ENCODE measurements around the gene RNF212. TPM values are rescaled to one million over a fixed set of nuclear protein-coding genes. Genes with fewer than 3 reads are reported as not detected.

Gene RNF212
- total RNA-seq, 4 donors from 2014 or later, result 3.8 to 9.7 (median 7.3) TPM

DNA sequence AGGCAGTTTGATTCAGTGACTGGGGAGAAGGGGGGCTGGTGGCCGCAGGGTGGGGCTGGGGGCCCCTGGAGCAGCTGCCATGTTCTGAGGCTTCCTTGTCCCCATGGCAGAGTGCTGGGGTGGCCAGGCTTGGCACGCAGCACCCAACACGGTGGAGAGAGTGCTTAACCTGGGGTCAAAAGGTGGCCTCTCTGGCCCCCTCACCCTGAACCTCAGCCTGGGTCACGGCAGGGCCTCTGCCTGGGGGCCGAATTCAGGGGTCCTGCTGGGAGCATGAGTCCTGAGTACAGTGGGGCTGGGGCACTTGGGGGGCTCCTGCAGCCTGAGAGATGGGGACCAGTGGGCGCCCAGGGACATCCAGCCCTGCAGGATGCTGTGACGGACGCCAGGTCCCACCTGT is 82.0 kb downstream of the RNF212 start:
- Histone ChIP-seq H3K36me3 (no peaks in the 10 kb centered on the region), H3K9me3 (no peaks in the 10 kb centered on the region), H3K27ac (replicated peaks in 1 of 4) (no peak overlapping the region), H3K27me3 (peaks cover 0 to 59% (median 3%) of the 10 kb centered on the region in 4 donors), H3K4me3 (no peak overlapping the region), H3K4me1 (peaks cover 0 to 30% (median 19%) of the 10 kb centered on the region in 4 donors)
- DNase-seq (ENCODE audit: extremely low spot score), result no peak
- 73% methylated on average over 2 of the region's 8 CpGs for WGBS
- TF ChIP-seq EP300 (IDR thresholded peaks at IDR 0.05) (no peak), POLR2A (IDR thresholded peaks at IDR 0.05; ENCODE audit: low read depth) (no peak), POLR2AphosphoS5 (IDR thresholded peaks at IDR 0.05) (no peak)
- TF ChIP-seq, protein P1, sequence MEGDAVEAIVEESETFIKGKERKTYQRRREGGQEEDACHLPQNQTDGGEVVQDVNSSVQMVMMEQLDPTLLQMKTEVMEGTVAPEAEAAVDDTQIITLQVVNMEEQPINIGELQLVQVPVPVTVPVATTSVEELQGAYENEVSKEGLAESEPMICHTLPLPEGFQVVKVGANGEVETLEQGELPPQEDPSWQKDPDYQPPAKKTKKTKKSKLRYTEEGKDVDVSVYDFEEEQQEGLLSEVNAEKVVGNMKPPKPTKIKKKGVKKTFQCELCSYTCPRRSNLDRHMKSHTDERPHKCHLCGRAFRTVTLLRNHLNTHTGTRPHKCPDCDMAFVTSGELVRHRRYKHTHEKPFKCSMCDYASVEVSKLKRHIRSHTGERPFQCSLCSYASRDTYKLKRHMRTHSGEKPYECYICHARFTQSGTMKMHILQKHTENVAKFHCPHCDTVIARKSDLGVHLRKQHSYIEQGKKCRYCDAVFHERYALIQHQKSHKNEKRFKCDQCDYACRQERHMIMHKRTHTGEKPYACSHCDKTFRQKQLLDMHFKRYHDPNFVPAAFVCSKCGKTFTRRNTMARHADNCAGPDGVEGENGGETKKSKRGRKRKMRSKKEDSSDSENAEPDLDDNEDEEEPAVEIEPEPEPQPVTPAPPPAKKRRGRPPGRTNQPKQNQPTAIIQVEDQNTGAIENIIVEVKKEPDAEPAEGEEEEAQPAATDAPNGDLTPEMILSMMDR (IDR thresholded peaks at IDR 0.05), result no peak
- intact Hi-C loops (cut with DNase I), result no loop called here

DNA sequence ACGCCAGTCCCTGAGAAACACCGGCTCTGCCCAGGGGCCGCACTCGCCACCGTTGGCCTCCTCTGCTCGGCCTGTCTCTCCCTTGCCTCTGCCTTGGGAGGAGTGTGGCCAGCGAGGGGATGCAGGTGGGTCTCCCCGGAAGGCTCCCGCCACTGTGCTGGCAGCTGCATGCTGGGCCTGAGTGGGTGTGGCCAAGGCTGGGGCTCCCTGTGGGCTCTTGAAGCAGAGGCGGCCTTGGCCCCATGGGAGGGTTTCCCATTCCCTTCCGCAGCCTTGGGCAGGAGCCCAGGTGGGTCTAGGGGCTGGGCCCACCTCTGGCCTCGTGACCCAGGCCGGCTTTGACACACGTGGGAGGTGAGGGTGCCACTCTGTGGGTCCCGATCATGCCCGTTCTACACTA is 82.8 kb downstream of the RNF212 start:
- intact Hi-C loops (cut with DNase I), result no loop called here
- no peak overlapping the region for H3K27ac ChIP-seq (replicated peaks in 1 of 4)
- DNase-seq (ENCODE audit: extremely low spot score), result no peak
- TF ChIP-seq EP300 (IDR thresholded peaks at IDR 0.05) (no peak), POLR2A (IDR thresholded peaks at IDR 0.05; ENCODE audit: low read depth) (no peak), POLR2AphosphoS5 (IDR thresholded peaks at IDR 0.05) (no peak)
- TF ChIP-seq, protein P1 (IDR thresholded peaks at IDR 0.05), result no peak
- WGBS, result 76% methylated on average over 8 of the region's 16 CpGs
- H3K36me3 ChIP-seq, result peaks cover 0 to 6% (median 2%) of the 10 kb centered on the region in 4 donors
- peaks cover 0 to 59% (median 3%) of the 10 kb centered on the region in 4 donors for H3K27me3 ChIP-seq
- H3K4me1 ChIP-seq, result peaks cover 0 to 24% (median 19%) of the 10 kb centered on the region in 4 donors
- H3K9me3 ChIP-seq, result no peaks in the 10 kb centered on the region
- no peak overlapping the region for H3K4me3 ChIP-seq

DNA sequence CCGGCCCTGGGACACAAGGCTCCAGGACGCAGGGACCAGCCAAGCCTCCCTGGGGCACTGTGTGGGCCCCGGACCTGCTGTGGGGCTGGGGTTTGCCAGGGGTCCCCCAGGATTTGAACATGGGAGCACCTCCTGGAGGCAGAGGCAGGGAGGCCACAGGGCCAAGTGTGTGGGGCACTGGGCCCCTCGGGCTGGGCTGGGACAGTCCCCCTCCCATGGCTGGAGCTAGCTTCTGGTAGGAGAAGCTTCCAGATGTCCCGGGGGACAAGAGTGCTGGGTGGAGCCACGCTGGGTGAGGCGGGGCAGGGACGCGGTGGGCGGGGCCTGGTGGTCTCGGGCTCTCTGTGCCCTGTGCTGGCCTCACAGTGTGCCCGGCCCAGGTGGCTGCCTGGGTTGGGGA is 83.3 kb downstream of the RNF212 start:
- no CpG with 5 or more reads among the region's 12 CpGs for WGBS

DNA sequence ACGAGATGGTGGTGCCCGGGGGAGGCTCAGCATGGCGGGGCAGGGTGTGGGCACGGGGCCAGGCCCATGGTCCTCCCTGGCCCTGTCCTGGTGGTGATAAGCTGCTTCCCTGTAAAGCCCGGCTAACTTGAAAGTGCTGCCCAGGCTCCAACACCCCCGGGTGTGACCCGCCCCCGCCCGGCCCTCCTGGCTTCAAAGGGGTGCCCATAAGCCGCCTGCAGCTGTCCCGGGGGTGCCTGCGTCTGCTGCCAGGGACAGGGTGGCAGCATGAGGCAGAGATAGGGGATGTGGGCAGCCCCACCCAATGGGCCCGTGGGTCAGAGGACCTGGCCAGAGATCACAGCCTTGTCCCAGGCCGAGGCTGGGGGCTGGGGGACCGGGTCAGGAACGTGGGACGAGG is 83.8 kb downstream of the RNF212 start:
- no peak overlapping the region for H3K4me3 ChIP-seq
- H3K27me3 ChIP-seq, result peaks cover 0 to 59% (median 3%) of the 10 kb centered on the region in 4 donors
- DNase-seq (ENCODE audit: extremely low spot score), result no peak
- no peaks in the 10 kb centered on the region for H3K9me3 ChIP-seq
- H3K4me1 ChIP-seq, result peaks cover 0 to 15% (median 14%) of the 10 kb centered on the region in 4 donors
- H3K36me3 ChIP-seq, result peaks cover 0 to 16% (median 12%) of the 10 kb centered on the region in 4 donors
- H3K27ac ChIP-seq (replicated peaks in 1 of 4), result no peak overlapping the region
- TF ChIP-seq, protein P1 (IDR thresholded peaks at IDR 0.05), result no peak
- TF ChIP-seq POLR2A (IDR thresholded peaks at IDR 0.05; ENCODE audit: low read depth), result no peak
- no peak for TF ChIP-seq POLR2AphosphoS5 (IDR thresholded peaks at IDR 0.05)
- TF ChIP-seq EP300 (IDR thresholded peaks at IDR 0.05), result no peak
- intact Hi-C loops (cut with DNase I), result no loop called here
- WGBS, result 80% methylated on average over 8 of the region's 17 CpGs

More for the DNA sequence above, 83.3 kb downstream of the RNF212 start:
- DNase-seq (ENCODE audit: extremely low spot score), result no peak
- no peak for TF ChIP-seq POLR2A (IDR thresholded peaks at IDR 0.05; ENCODE audit: low read depth)
- TF ChIP-seq POLR2AphosphoS5 (IDR thresholded peaks at IDR 0.05), result no peak
- TF ChIP-seq, protein P1 (IDR thresholded peaks at IDR 0.05), result no peak
- TF ChIP-seq EP300 (IDR thresholded peaks at IDR 0.05), result no peak
- Histone ChIP-seq H3K36me3 (peaks cover 0 to 11% (median 7%) of the 10 kb centered on the region in 4 donors), H3K4me3 (no peak overlapping the region), H3K27ac (replicated peaks in 1 of 4) (no peak overlapping the region), H3K27me3 (peaks cover 0 to 59% (median 3%) of the 10 kb centered on the region in 4 donors), H3K9me3 (no peaks in the 10 kb centered on the region), H3K4me1 (peaks cover 0 to 20% (median 17%) of the 10 kb centered on the region in 4 donors)
- intact Hi-C loops (cut with DNase I), result no loop called here

All from esophagus muscularis mucosa (tissue), 4 donors.